22Rv1 (cell line): ENCODE results near the gene PTCH1.

Source experiments
- ZFX ChIP-seq: fragments of 450-650 bp; IDR thresholded peaks from 2 replicates; pipeline ENCODE4 v1.6.1; 2017; ENCODE audit warnings: antibody characterized with exemption, borderline replicate concordance
- TF ChIP-seq, protein P1 (sequence below): fragments of 450-650 bp; IDR thresholded peaks from 2 replicates; pipeline ENCODE4 v1.5.1; 2017; ENCODE audit warnings: mild to moderate bottlenecking

DNA sequence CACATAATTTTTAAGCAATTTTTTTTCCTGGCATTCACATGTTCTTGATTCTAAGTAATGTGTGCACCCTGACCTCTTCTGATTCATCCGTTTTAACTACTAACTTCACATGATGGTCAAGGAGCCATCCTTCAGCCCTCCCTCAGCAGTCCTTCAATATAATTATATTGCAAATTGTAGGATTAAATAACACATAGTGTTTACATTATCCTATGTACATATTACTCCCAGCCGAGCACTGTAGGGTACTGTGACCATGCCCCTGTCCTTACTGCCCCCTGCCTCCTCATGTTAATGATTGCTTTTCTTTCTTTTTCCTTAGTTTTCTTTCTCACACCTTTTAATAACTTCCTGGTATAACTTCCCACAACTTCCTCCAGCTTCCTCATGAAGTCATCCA is 103.0 kb downstream of the PTCH1 start:
- TF ChIP-seq, protein P1, sequence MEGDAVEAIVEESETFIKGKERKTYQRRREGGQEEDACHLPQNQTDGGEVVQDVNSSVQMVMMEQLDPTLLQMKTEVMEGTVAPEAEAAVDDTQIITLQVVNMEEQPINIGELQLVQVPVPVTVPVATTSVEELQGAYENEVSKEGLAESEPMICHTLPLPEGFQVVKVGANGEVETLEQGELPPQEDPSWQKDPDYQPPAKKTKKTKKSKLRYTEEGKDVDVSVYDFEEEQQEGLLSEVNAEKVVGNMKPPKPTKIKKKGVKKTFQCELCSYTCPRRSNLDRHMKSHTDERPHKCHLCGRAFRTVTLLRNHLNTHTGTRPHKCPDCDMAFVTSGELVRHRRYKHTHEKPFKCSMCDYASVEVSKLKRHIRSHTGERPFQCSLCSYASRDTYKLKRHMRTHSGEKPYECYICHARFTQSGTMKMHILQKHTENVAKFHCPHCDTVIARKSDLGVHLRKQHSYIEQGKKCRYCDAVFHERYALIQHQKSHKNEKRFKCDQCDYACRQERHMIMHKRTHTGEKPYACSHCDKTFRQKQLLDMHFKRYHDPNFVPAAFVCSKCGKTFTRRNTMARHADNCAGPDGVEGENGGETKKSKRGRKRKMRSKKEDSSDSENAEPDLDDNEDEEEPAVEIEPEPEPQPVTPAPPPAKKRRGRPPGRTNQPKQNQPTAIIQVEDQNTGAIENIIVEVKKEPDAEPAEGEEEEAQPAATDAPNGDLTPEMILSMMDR: no peak
- TF ChIP-seq ZFX: no peak
